ENCODE results near the gene FPR1. TPM values are rescaled to one million over a fixed set of nuclear protein-coding genes. Genes with fewer than 3 reads are reported as not detected.

FPR1 gene
- total and polyA plus RNA-seq, 4 experiments from 2014 or later: 0.30 TPM; not detected in 3

DNA sequence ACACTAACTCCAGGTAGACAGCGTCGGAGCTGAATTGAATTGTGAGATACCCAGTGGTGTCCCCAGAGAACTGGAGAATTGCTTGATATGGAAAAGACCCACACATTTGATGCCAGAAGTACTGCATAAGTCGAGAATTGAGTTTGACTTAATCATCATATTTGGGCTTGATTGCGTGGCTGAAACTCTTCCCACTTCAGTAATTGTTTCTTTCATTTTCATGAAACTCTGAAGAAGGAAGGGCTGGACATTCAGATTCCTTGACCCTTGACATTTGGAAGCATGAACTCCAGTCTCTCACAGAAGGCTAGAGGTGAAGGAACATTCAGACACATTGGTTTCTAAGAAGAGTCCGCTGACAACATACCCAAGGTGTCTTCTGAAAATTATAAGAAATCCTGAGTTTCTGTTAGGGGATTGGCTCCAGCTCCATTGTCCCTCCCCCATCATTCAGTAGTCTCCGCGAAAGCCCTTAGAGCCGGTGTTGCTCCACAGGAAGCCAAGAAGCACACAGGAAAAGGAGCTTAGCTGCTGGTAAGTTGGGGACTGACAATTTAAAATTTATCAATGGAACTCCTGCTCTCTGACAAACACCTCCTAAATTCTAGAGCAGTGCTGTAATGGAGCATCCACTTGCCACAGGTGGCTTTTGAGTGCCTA, 9.1 kb upstream of the FPR1 start, which contains the start of gene FPR2:
FPR2 (plus strand) TSS at position 484 of the 660 bp plus-strand sequence. CDS start 7,479 bp downstream, outside the sequence.
- Mint-ChIP-seq H3K9me3 (peaks cover under 1 to 19% (median 9%) of the 10 kb centered on the region in 8 donors), H3K36me3 (peaks cover 0 to 2% of the 10 kb centered on the region in 2 donors), H3K27me3 (peaks cover 11 to 24% of the 10 kb centered on the region in 2 donors), H3K4me1 (no peaks in the 10 kb centered on the region), H3K27ac (peak within 1 kb of the TSS in 1 of 7 donors; percentile 20), H3K4me3 (no peak within 1 kb of the TSS)
- H3K4me3 ChIP-seq (ENCODE audit: low read length in 2 of 2): no peak within 1 kb of the TSS
- H3K4me1 ChIP-seq (ENCODE audit: insufficient read depth, low read length): no peaks in the 10 kb centered on the region
- H3K27ac ChIP-seq (ENCODE audit: low read depth, low read length): no peak within 1 kb of the TSS
- POLR2A ChIA-PET (ENCODE audit: partially characterized antibody): no interaction called here
- no peak for DNase-seq
- intact Hi-C loops (cut with micrococcal nuclease): no loop called here
- no peaks in the 10 kb centered on the region for H3K27me3 ChIP-seq (ENCODE audit: insufficient read depth, low read length)
- CTCF ChIA-PET (ENCODE audit: partially characterized antibody): interaction anchor here (1.4 kb wide), 1 partner anchor 17 kb away, joined by 3 read pairs; no protein-coding TSS in a partner anchor
- H3K36me3 ChIP-seq (ENCODE audit: insufficient read depth, low read length): no peaks in the 10 kb centered on the region
- H3K9me3 ChIP-seq (ENCODE audit: control insufficient read depth in 1 of 2, low read length in 2 of 2): no peaks in the 10 kb centered on the region

DNA sequence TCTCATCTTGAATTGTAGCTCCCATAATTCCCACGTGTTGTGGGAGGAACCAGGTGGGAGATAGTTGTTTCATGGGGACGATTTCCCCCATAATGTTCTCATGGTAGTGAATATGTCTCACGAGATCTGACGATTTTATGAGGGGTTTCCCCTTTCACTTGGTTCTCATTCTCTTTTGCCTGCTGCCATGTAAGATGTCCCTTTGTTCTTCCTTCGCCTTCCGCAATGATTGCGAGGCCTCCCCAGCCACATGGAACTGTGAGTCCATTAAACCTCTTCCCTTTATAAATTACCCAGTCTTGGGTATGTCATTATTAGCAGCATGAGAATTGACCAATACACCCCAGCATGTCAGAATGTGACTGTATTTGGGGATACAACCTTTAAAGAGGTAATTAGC, 3.9 kb upstream of the FPR1 start:
- peaks cover 3 to 6% of the 10 kb centered on the region in 2 donors for H3K27me3 Mint-ChIP-seq
- no peaks in the 10 kb centered on the region for H3K9me3 ChIP-seq (ENCODE audit: control insufficient read depth in 1 of 2, low read length in 2 of 2)
- no peak overlapping the region for H3K27ac ChIP-seq (ENCODE audit: low read depth, low read length)
- peaks cover 2 to 18% (median 9%) of the 10 kb centered on the region in 8 donors for H3K9me3 Mint-ChIP-seq
- ChIA-PET POLR2A (ENCODE audit: partially characterized antibody) (no interaction called here), CTCF (ENCODE audit: partially characterized antibody) (no interaction called here)
- no peaks in the 10 kb centered on the region for H3K27me3 ChIP-seq (ENCODE audit: insufficient read depth, low read length)
- H3K4me3 ChIP-seq (ENCODE audit: low read length in 2 of 2): no peak overlapping the region
- no peaks in the 10 kb centered on the region for H3K4me1 Mint-ChIP-seq
- H3K4me1 ChIP-seq (ENCODE audit: insufficient read depth, low read length): no peaks in the 10 kb centered on the region
- H3K4me3 Mint-ChIP-seq: no peak overlapping the region
- peaks cover 0 to 2% of the 10 kb centered on the region in 2 donors for H3K36me3 Mint-ChIP-seq
- peak overlapping the region in 1 of 7 donors; percentile 56 for H3K27ac Mint-ChIP-seq
- intact Hi-C loops (cut with micrococcal nuclease): no loop called here
- DNase-seq: no peak
- H3K36me3 ChIP-seq (ENCODE audit: insufficient read depth, low read length): no peaks in the 10 kb centered on the region

DNA sequence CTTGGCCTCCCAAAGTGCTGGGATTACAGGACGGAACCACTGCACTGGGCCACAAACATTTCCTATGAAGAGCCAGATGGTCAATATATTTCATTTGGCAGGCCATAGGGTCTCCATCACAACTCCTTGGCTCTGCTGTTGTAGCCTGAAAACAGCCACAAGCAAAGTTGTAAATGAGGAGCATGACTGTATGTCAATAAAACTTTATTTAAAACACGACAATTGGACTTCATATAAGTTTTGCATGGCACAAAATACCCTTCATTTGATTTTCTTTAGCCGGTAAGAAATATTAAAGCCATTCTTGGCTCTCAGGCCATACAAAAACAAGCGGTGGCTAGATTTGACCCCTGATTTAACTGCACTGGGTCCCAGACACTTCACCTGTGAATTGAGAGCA, 3.1 kb upstream of the FPR1 start:
- H3K27ac Mint-ChIP-seq: no peak overlapping the region
- ChIA-PET CTCF (ENCODE audit: partially characterized antibody) (no interaction called here), POLR2A (ENCODE audit: partially characterized antibody) (no interaction called here)
- no peak overlapping the region for H3K4me3 Mint-ChIP-seq
- intact Hi-C loops (cut with micrococcal nuclease): no loop called here
- Histone ChIP-seq H3K27ac (ENCODE audit: low read depth, low read length) (no peak overlapping the region), H3K4me3 (ENCODE audit: low read length in 2 of 2) (no peak overlapping the region), H3K36me3 (ENCODE audit: insufficient read depth, low read length) (no peaks in the 10 kb centered on the region), H3K27me3 (ENCODE audit: insufficient read depth, low read length) (no peaks in the 10 kb centered on the region), H3K9me3 (ENCODE audit: control insufficient read depth in 1 of 2, low read length in 2 of 2) (no peaks in the 10 kb centered on the region), H3K4me1 (ENCODE audit: insufficient read depth, low read length) (no peaks in the 10 kb centered on the region)
- DNase-seq: no peak
- peaks cover 3 to 5% of the 10 kb centered on the region in 2 donors for H3K27me3 Mint-ChIP-seq
- H3K9me3 Mint-ChIP-seq: peaks cover 2 to 16% (median 8%) of the 10 kb centered on the region in 8 donors
- no peaks in the 10 kb centered on the region for H3K4me1 Mint-ChIP-seq
- H3K36me3 Mint-ChIP-seq: peaks cover 0 to under 1% of the 10 kb centered on the region in 2 donors

DNA sequence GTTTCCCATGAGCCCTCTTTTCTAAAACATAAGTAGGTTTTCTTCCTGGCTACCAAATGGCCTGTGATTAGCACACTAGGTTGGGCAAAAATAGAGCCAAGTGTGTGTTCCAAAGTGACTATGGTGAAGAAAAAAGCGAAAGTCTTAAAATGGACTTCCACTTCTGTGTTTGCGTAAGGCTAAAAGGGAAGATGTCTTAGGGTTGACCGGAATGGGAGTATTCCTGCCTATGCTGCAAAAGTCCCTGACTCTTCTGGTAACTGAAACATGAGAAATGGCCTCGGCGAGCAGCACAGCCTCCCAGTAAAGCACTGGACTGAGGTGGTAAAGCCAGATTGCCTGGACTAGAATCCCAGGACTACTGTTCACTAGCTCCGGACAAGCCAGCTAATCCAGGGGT, 2.4 kb upstream of the FPR1 start:
- no peak overlapping the region for H3K27ac Mint-ChIP-seq
- peaks cover 0 to 13% (median 7%) of the 10 kb centered on the region in 8 donors for H3K9me3 Mint-ChIP-seq
- H3K27me3 ChIP-seq (ENCODE audit: insufficient read depth, low read length): no peaks in the 10 kb centered on the region
- H3K4me3 Mint-ChIP-seq: no peak overlapping the region
- H3K27ac ChIP-seq (ENCODE audit: low read depth, low read length): no peak overlapping the region
- no peaks in the 10 kb centered on the region for H3K4me1 ChIP-seq (ENCODE audit: insufficient read depth, low read length)
- H3K9me3 ChIP-seq (ENCODE audit: control insufficient read depth in 1 of 2, low read length in 2 of 2): no peaks in the 10 kb centered on the region
- H3K4me3 ChIP-seq (ENCODE audit: low read length in 2 of 2): no peak overlapping the region
- H3K36me3 Mint-ChIP-seq: no peaks in the 10 kb centered on the region
- ChIA-PET POLR2A (ENCODE audit: partially characterized antibody) (no interaction called here), CTCF (ENCODE audit: partially characterized antibody) (no interaction called here)
- H3K36me3 ChIP-seq (ENCODE audit: insufficient read depth, low read length): no peaks in the 10 kb centered on the region
- H3K27me3 Mint-ChIP-seq: peaks cover 3% of the 10 kb centered on the region in 2 donors
- intact Hi-C loops (cut with micrococcal nuclease): no loop called here
- no peaks in the 10 kb centered on the region for H3K4me1 Mint-ChIP-seq
- DNase-seq: no peak

DNA sequence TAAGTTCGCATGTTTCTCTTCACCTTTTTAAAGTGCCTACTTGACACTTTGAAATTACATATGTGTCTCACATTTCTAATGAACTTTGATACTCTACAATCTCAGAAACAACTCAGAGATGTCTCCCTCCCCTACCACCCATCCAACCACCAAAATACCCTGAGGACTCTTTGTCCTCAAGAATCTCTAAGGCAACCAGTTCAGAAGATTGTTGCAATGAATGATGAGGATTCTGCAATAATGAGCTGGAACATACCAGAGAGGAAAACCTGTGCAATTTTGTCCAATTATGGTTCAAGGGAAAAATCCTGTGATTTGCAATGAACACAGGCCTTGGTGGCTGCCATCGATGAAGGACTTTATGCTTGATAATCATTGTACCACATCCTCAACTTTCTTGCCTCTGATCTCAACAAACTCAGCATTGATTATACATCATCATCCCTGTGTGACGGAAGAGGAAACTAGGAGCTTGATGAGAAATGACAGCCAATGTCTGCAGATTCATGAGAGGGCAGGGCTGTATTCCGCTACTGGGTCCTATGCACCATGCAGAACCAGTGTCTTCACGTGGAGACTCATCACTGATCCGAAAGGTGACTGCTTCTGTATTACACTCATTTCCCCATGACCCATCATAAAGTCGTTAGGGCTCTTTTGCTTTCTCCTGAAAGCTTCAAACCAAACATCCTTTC, 1.1 kb downstream of the FPR1 start:
- Histone ChIP-seq H3K4me1 (ENCODE audit: insufficient read depth, low read length) (no peaks in the 10 kb centered on the region), H3K36me3 (ENCODE audit: insufficient read depth, low read length) (no peaks in the 10 kb centered on the region), H3K4me3 (ENCODE audit: low read length in 2 of 2) (no peak overlapping the region), H3K9me3 (ENCODE audit: control insufficient read depth in 1 of 2, low read length in 2 of 2) (no peaks in the 10 kb centered on the region), H3K27ac (ENCODE audit: low read depth, low read length) (no peak overlapping the region), H3K27me3 (ENCODE audit: insufficient read depth, low read length) (no peaks in the 10 kb centered on the region)
- Mint-ChIP-seq H3K27me3 (peaks cover 2 to 3% of the 10 kb centered on the region in 2 donors), H3K4me3 (no peak overlapping the region), H3K36me3 (no peaks in the 10 kb centered on the region), H3K4me1 (no peaks in the 10 kb centered on the region), H3K27ac (no peak overlapping the region), H3K9me3 (peaks cover 0 to 6% (median 4%) of the 10 kb centered on the region in 8 donors)
- no peak for DNase-seq
- intact Hi-C loops (cut with micrococcal nuclease): no loop called here
- POLR2A ChIA-PET (ENCODE audit: partially characterized antibody): no interaction called here
- CTCF ChIA-PET (ENCODE audit: partially characterized antibody): no interaction called here

DNA sequence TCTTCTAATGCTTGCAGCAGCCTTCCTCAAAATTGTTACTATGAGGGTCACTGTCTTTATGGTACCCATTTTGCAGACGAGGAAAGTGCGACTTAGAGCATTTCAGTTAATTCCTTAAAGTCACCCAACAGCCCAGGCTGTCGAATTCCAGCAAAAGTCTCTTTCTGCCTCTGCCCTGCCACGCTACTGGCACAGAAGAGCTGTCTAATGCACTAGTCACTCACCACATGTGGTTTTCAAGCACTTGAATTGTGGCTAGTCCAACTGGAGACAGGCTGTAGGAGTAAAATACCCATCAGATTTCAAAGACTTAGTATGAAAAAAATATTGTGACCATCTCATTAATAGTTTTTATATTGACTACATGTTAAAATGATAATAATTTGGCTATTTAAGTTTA, 1.7 kb downstream of the FPR1 start:
- H3K36me3 Mint-ChIP-seq: no peaks in the 10 kb centered on the region
- H3K27ac Mint-ChIP-seq: no peak overlapping the region

DNA sequence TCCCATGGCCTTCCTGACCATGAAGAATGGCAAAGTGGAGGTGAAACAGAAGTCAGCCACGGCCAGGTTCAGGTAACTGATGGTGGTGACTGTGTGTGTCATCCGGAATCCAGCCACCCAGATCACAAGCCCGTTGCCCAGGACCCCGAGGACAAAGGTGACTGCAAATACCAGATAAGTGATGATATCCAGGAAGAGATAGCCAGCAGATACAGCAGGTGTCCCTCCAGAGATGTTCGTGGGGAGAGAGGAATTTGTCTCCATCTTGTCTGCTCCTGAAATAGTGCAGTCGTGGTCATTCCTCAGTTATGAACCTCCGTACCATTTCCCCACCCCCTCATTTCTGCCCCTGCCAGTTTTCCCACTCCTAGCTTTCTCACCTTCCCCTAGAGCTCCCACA, 4.9 kb downstream of the FPR1 start:
- intact Hi-C loops (cut with micrococcal nuclease): no loop called here
- H3K4me1 ChIP-seq (ENCODE audit: insufficient read depth, low read length): no peaks in the 10 kb centered on the region
- no peak for DNase-seq
- CTCF ChIA-PET (ENCODE audit: partially characterized antibody): no interaction called here
- H3K36me3 Mint-ChIP-seq: no peaks in the 10 kb centered on the region
- H3K27me3 Mint-ChIP-seq: peaks cover 2 to 6% of the 10 kb centered on the region in 2 donors
- H3K27me3 ChIP-seq (ENCODE audit: insufficient read depth, low read length): no peaks in the 10 kb centered on the region
- POLR2A ChIA-PET (ENCODE audit: partially characterized antibody): no interaction called here
- no peaks in the 10 kb centered on the region for H3K36me3 ChIP-seq (ENCODE audit: insufficient read depth, low read length)
- H3K9me3 ChIP-seq (ENCODE audit: control insufficient read depth in 1 of 2, low read length in 2 of 2): no peaks in the 10 kb centered on the region
- H3K27ac ChIP-seq (ENCODE audit: low read depth, low read length): no peak overlapping the region
- H3K9me3 Mint-ChIP-seq: peaks cover 0 to 3% (median 0%) of the 10 kb centered on the region in 8 donors
- H3K4me3 ChIP-seq (ENCODE audit: low read length in 2 of 2): no peak overlapping the region
- H3K27ac Mint-ChIP-seq: no peak overlapping the region
- no peaks in the 10 kb centered on the region for H3K4me1 Mint-ChIP-seq
- no peak overlapping the region for H3K4me3 Mint-ChIP-seq

More for the DNA sequence above, 1.7 kb downstream of the FPR1 start:
- Mint-ChIP-seq H3K9me3 (peaks cover 0 to 6% (median 1%) of the 10 kb centered on the region in 8 donors), H3K27me3 (peaks cover 2 to 6% of the 10 kb centered on the region in 2 donors), H3K4me1 (no peaks in the 10 kb centered on the region), H3K4me3 (no peak overlapping the region)
- no peak overlapping the region for H3K27ac ChIP-seq (ENCODE audit: low read depth, low read length)
- no peak for DNase-seq
- ChIA-PET CTCF (ENCODE audit: partially characterized antibody) (no interaction called here), POLR2A (ENCODE audit: partially characterized antibody) (no interaction called here)
- no peaks in the 10 kb centered on the region for H3K36me3 ChIP-seq (ENCODE audit: insufficient read depth, low read length)
- intact Hi-C loops (cut with micrococcal nuclease): no loop called here
- H3K4me1 ChIP-seq (ENCODE audit: insufficient read depth, low read length): no peaks in the 10 kb centered on the region
- H3K27me3 ChIP-seq (ENCODE audit: insufficient read depth, low read length): no peaks in the 10 kb centered on the region
- H3K9me3 ChIP-seq (ENCODE audit: control insufficient read depth in 1 of 2, low read length in 2 of 2): no peaks in the 10 kb centered on the region
- H3K4me3 ChIP-seq (ENCODE audit: low read length in 2 of 2): no peak overlapping the region

Data from CD4-positive, alpha-beta memory T cell (primary cell).